Ramos (cell line): ENCODE data around the gene STX2.
"Not testable (repeated sequence)": the region's sequence is repeated elsewhere in the genome, so short reads cannot be mapped to it uniquely, and the experiment has no call there.

ENCODE experiments used
- in situ Hi-C: fragments of 300-500 bp; cut with MboI; formaldehyde crosslinking; loops from one replicate; pipeline ENCODE4 v1.14.3; 2022; ENCODE audit warnings: low sequenced_read_pairs; ENCODE audit not compliant: unreplicated experiment

STX2 gene

GRCh38 chr12:130775953-130776856, 62.8 kb downstream of the STX2 start:
- in situ Hi-C loops: no loop called here

GRCh38 chr12:130770413-130771028, 68.5 kb downstream of the STX2 start:
- in situ Hi-C loops: no loop called here

- in situ Hi-C loops: no loop called here
Measured at GRCh38 chr12:130768120-130768519, 70.9 kb downstream of the STX2 start.

GRCh38 chr12:130766470-130766869, 72.6 kb downstream of the STX2 start:
- in situ Hi-C loops: no loop called here

- in situ Hi-C loops: no loop called here
Measured at GRCh38 chr12:130765186-130765659, 73.8 kb downstream of the STX2 start.

- in situ Hi-C loops: no loop called here
Measured at GRCh38 chr12:130764475-130765185, 74.4 kb downstream of the STX2 start.

- in situ Hi-C loops: no loop called here
Measured at GRCh38 chr12:130764073-130764472, 75.0 kb downstream of the STX2 start.

GRCh38 chr12:130762319-130762675, 76.8 kb downstream of the STX2 start:
- in situ Hi-C loops: no loop called here

- in situ Hi-C loops: no loop called here
Measured at GRCh38 chr12:130761537-130762318, 77.3 kb downstream of the STX2 start.

GRCh38 chr12:130754234-130754901, 84.7 kb downstream of the STX2 start:
- in situ Hi-C loops: no loop called here

- in situ Hi-C loops: no loop called here
Measured at GRCh38 chr12:130752692-130753230, 86.3 kb downstream of the STX2 start.

GRCh38 chr12:130752037-130752436, 87.0 kb downstream of the STX2 start:
- in situ Hi-C loops: not testable (repeated sequence)

- in situ Hi-C loops: loop anchor here (10.0 kb wide), 1 partner anchor 704 kb away; no protein-coding TSS in a partner anchor
Measured at GRCh38 chr12:130748786-130749185, 90.3 kb downstream of the STX2 start.

- in situ Hi-C loops: loop anchor here (10.0 kb wide), 1 partner anchor 703 kb away; no protein-coding TSS in a partner anchor
Measured at GRCh38 chr12:130747867-130748740, 90.9 kb downstream of the STX2 start.

- in situ Hi-C loops: loop anchor here (10.0 kb wide), 1 partner anchor 702 kb away; no protein-coding TSS in a partner anchor
Measured at GRCh38 chr12:130746546-130746945, 92.5 kb downstream of the STX2 start.

- in situ Hi-C loops: loop anchor here (10.0 kb wide), 1 partner anchor 701 kb away; no protein-coding TSS in a partner anchor
Measured at GRCh38 chr12:130745921-130746320, 93.1 kb downstream of the STX2 start.

GRCh38 chr12:130744274-130744673, 94.8 kb downstream of the STX2 start:
- in situ Hi-C loops: loop anchor here (10.0 kb wide), 1 partner anchor 699 kb away; no protein-coding TSS in a partner anchor

- in situ Hi-C loops: loop anchor here (10.0 kb wide), 1 partner anchor 699 kb away; no protein-coding TSS in a partner anchor
Measured at GRCh38 chr12:130743606-130744005, 95.4 kb downstream of the STX2 start.
